T-helper 1 cell (primary cell): Measurements from ENCODE around the gene CGB3.

Source experiments
- DNase-seq, 5 donors: peaks; one replicate each; pipeline ENCODE4 v3.0.0-alpha.2; 2012 to 2020

The CGB3 gene

GRCh38 chr19:49014870-49015255 lies 9.3 kb downstream of the CGB3 start:
- no peak for DNase-seq

GRCh38 chr19:49014123-49014869 lies 9.8 kb downstream of the CGB3 start:
- no peak for DNase-seq

- DNase-seq = no peak
Observed at GRCh38 chr19:49011194-49011593, 12.9 kb downstream of the CGB3 start.

GRCh38 chr19:49010453-49010852 lies 13.7 kb downstream of the CGB3 start:
- no peak for DNase-seq

- no peak for DNase-seq
Observed at GRCh38 chr19:49009828-49010227, 14.3 kb downstream of the CGB3 start.

GRCh38 chr19:49006905-49007304 lies 17.2 kb downstream of the CGB3 start:
- DNase-seq = no peak

- no peak for DNase-seq
Observed at GRCh38 chr19:49004964-49005614, 19.0 kb downstream of the CGB3 start.

GRCh38 chr19:49004133-49004532 lies 20.0 kb downstream of the CGB3 start:
- no peak for DNase-seq

- DNase-seq = peak; percentile 33 to 66 (median 51)
Observed at GRCh38 chr19:48999481-49000325, 24.4 kb downstream of the CGB3 start.

- peak in 2 of 5 donors; percentile 41 to 51 for DNase-seq
Observed at GRCh38 chr19:48997972-48998371, 26.2 kb downstream of the CGB3 start.

- no peak for DNase-seq
Observed at GRCh38 chr19:48994035-48994386, 30.1 kb downstream of the CGB3 start.

- peak; percentile 99 to 100 (median 99) for DNase-seq
Observed at GRCh38 chr19:48993175-48994034, 30.7 kb downstream of the CGB3 start, which contains the start of the genes GYS1 and RUVBL2. Gene GYS1, minus strand, starts transcription at chr19:48993309. Its CDS starts 197 bp downstream, at chr19:48993112. Gene RUVBL2, plus strand, starts transcription at chr19:48993887. Its CDS starts 25 bp downstream, at chr19:48993912.

- DNase-seq = no peak
Observed at GRCh38 chr19:48992581-48993174, 31.5 kb downstream of the CGB3 start.

- no peak for DNase-seq
Observed at GRCh38 chr19:48991873-48992580, 32.1 kb downstream of the CGB3 start.

GRCh38 chr19:48991011-48991609 lies 33.0 kb downstream of the CGB3 start:
- no peak for DNase-seq

- no peak for DNase-seq
Observed at GRCh38 chr19:48990400-48990799, 33.7 kb downstream of the CGB3 start.

GRCh38 chr19:48989701-48990291 lies 34.3 kb downstream of the CGB3 start:
- no peak for DNase-seq

GRCh38 chr19:48988860-48989259 lies 35.3 kb downstream of the CGB3 start:
- DNase-seq = no peak

- DNase-seq = no peak
Observed at GRCh38 chr19:48988286-48988685, 35.8 kb downstream of the CGB3 start.

- DNase-seq = no peak
Observed at GRCh38 chr19:48987323-48987722, 36.8 kb downstream of the CGB3 start.
